HCT116 (cell line): ENCODE measurements around the gene ITGAL. TPM values are rescaled to one million over a fixed set of nuclear protein-coding genes. Genes with fewer than 3 reads are reported as not detected.

ENCODE experiments used
- ATAC-seq: fragments of 200-7000 bp; cut with Tn5 transposase; 2 replicates; pipeline ENCODE4 v1.9.1; 2020; ENCODE audit warnings: mild to moderate bottlenecking, moderate library complexity
- BruUV-seq: library from RNA; stranded (reverse); fragments of 400-500 nt; replicated peaks from 2 replicates; lab custom pipeline; 2021; lab: Mats Ljungman, UMichigan
- CTCF ChIA-PET: fragments of 300-600 bp; sonication (Branson Sonifier 250); formaldehyde crosslinking; loops from one replicate; lab custom pipeline; 2021; ENCODE audit warnings: antibody characterized with exemption; lab: Charles Lee
- POLR2A ChIA-PET: fragments of 300-600, 350-600 bp; sonication (Branson Sonifier 250); formaldehyde crosslinking; loops from one replicate; lab custom pipeline; 2021; ENCODE audit warnings: antibody characterized with exemption; lab: Charles Lee
- RAD21 ChIA-PET, 2 experiments: fragments of 300-600 bp; sonication (Branson Sonifier 250); formaldehyde crosslinking; loops; one replicate each; lab custom pipeline; 2023; ENCODE audit warnings: low total read pairs in 2 of 2; ENCODE audit not compliant: uncharacterized antibody in 2 of 2, unreplicated experiment in 2 of 2, low non-redundant PET in 1 of 2; lab: Charles Lee
- DNase-seq: peaks from one replicate; pipeline ENCODE4 v3.0.0-alpha.2; 2010; ENCODE audit warnings: low read depth, low spot score
- H2AFZ ChIP-seq: fragments of 200-600 bp; shearing (Covaris generic), sonication (generic); 2 replicates; pipeline ENCODE4 v1.6.1; 2017; ENCODE audit warnings: low read depth, mixed run types, mixed read lengths, antibody characterized with exemption, low read length; ENCODE audit not compliant: poor library complexity, severe bottlenecking
- H3K27ac ChIP-seq: 2 replicates; pipeline ENCODE4 v1.5.1; 2012; ENCODE audit warnings: low read depth, low read length
- H3K27me3 ChIP-seq: fragments of 200-600 bp; sonication (generic); 2 replicates; pipeline ENCODE4 v1.6.1; 2016; ENCODE audit warnings: mixed run types, low read length, mixed read lengths; ENCODE audit not compliant: insufficient read depth
- H3K36me3 ChIP-seq, 2 experiments: fragments of 200-500 bp in 1 of 2; fragments of 200-600 bp in 1 of 2; sonication (Bioruptor generic) in 1 of 2; sonication (generic) in 1 of 2; 2 replicates each; pipeline versions ENCODE4 v1.5.1 to v1.6.1; 2014 to 2016; ENCODE audit warnings: low read length in 2 of 2, inconsistent platforms in 1 of 2, mixed read lengths in 1 of 2, mixed run types in 1 of 2; ENCODE audit not compliant: insufficient read depth in 2 of 2, control insufficient read depth in 1 of 2
- H3K4me1 ChIP-seq, 2 experiments: fragments of 200-600 bp in 1 of 2; sonication (generic) in 1 of 2; 2 replicates each; pipeline versions ENCODE4 v1.5.1 to v1.6.1; 2012 to 2017; ENCODE audit warnings: low read length in 2 of 2, inconsistent platforms in 1 of 2, mild to moderate bottlenecking in 1 of 2, mixed read lengths in 1 of 2, mixed run types in 1 of 2, moderate library complexity in 1 of 2; ENCODE audit not compliant: insufficient read depth in 2 of 2, control insufficient read depth in 1 of 2
- H3K4me2 ChIP-seq: fragments of 200-600 bp; sonication (generic); 2 replicates; pipeline ENCODE4 v1.6.1; 2017; ENCODE audit warnings: mixed run types, low read length, mixed read lengths
- H3K4me3 ChIP-seq, 2 experiments: fragments of 200-600 bp in 1 of 2; sonication (generic) in 1 of 2; replicated peaks in 1 of 2; 2 replicates each; pipeline ENCODE4 v1.5.1; 2011 to 2016; ENCODE audit warnings: low read length in 2 of 2, control low read depth in 1 of 2, low read depth in 1 of 2, mild to moderate bottlenecking in 1 of 2, mixed read lengths in 1 of 2, mixed run types in 1 of 2
- H3K79me2 ChIP-seq: fragments of 200-600 bp; sonication (generic); 2 replicates; pipeline ENCODE4 v1.6.1; 2017; ENCODE audit warnings: mild to moderate bottlenecking, mixed run types, low read length, moderate library complexity, mixed read lengths; ENCODE audit not compliant: insufficient read depth
- H3K9ac ChIP-seq: fragments of 200-600 bp; sonication (generic); 2 replicates; pipeline ENCODE4 v1.6.1; 2016; ENCODE audit warnings: low read length, mixed read lengths
- H3K9me2 ChIP-seq: fragments of 200-600 bp; sonication (generic), shearing (Covaris generic); 2 replicates; pipeline ENCODE4 v1.6.1; 2017; ENCODE audit warnings: mixed run types, mild to moderate bottlenecking, moderate library complexity; ENCODE audit not compliant: insufficient read depth
- H3K9me3 ChIP-seq, 2 experiments: fragments of 200-500 bp in 1 of 2; fragments of 200-600 bp in 1 of 2; sonication (Bioruptor generic) in 1 of 2; sonication (generic) in 1 of 2; 2 replicates each; pipeline ENCODE4 v1.6.1; 2014 to 2017; ENCODE audit warnings: low read length in 2 of 2, mixed read lengths in 2 of 2, inconsistent platforms in 1 of 2, low read depth in 1 of 2, mild to moderate bottlenecking in 1 of 2, mixed run types in 1 of 2, moderate library complexity in 1 of 2; ENCODE audit not compliant: control insufficient read depth in 1 of 2, insufficient read depth in 1 of 2
- H4K20me1 ChIP-seq: fragments of 200-600 bp; sonication (generic), shearing (Covaris generic); 2 replicates; pipeline ENCODE4 v1.6.1; 2017; ENCODE audit warnings: mixed run types, mild to moderate bottlenecking, moderate library complexity; ENCODE audit not compliant: insufficient read depth
- CBX3 ChIP-seq: IDR thresholded peaks from 2 replicates; pipeline ENCODE4 v1.6.1; 2012; ENCODE audit warnings: low read depth
- CEBPB ChIP-seq: IDR thresholded peaks from 2 replicates; pipeline ENCODE4 v1.6.1; 2012; ENCODE audit warnings: low read depth
- CTCF ChIP-seq, 3 experiments: fragments of 200-600 bp in 1 of 3; sonication (generic) in 1 of 3; IDR thresholded peaks in 2 of 3; conservative IDR thresholded peaks in 1 of 3; 2 replicates each; pipeline ENCODE4 v1.5.1; 2012 to 2017; ENCODE audit warnings: low read depth in 2 of 3, low read length in 2 of 3, antibody characterized with exemption in 1 of 3, borderline replicate concordance in 1 of 3, control low read depth in 1 of 3, mild to moderate bottlenecking in 1 of 3, mixed read lengths in 1 of 3, mixed run types in 1 of 3, moderate library complexity in 1 of 3; ENCODE audit not compliant: insufficient read depth in 1 of 3
- EGR1 ChIP-seq: IDR thresholded peaks from 2 replicates; pipeline ENCODE4 v1.6.1; 2012; ENCODE audit warnings: low read depth
- EZH2phosphoT487 ChIP-seq: fragments of 200-600 bp; IDR thresholded peaks from 2 replicates; pipeline ENCODE4 v1.6.1; 2018; ENCODE audit warnings: antibody characterized with exemption, borderline replicate concordance
- FOSL1 ChIP-seq: IDR thresholded peaks from 2 replicates; pipeline ENCODE4 v1.6.1; 2012; ENCODE audit warnings: low read depth
- JUND ChIP-seq: IDR thresholded peaks from 2 replicates; pipeline ENCODE4 v1.6.1; 2012
- MAX ChIP-seq: IDR thresholded peaks from 2 replicates; pipeline ENCODE4 v1.6.1; 2012
- POLR2A ChIP-seq: IDR thresholded peaks from 2 replicates; pipeline ENCODE4 v1.7.0; 2011; ENCODE audit warnings: borderline replicate concordance; ENCODE audit not compliant: insufficient read depth, insufficient read length; ENCODE audit errors: extremely low read depth
- RAD21 ChIP-seq: IDR thresholded peaks from 2 replicates; pipeline ENCODE4 v1.6.1; 2012; ENCODE audit warnings: low read depth, mild to moderate bottlenecking
- REST ChIP-seq: IDR thresholded peaks from 2 replicates; pipeline ENCODE4 v1.6.1; 2012; ENCODE audit warnings: low read depth
- SP1 ChIP-seq: IDR thresholded peaks from 2 replicates; pipeline ENCODE4 v1.6.1; 2012; ENCODE audit warnings: low read depth
- SRF ChIP-seq: IDR thresholded peaks from 2 replicates; pipeline ENCODE4 v1.6.1; 2012; ENCODE audit warnings: low read depth
- ZBTB33 ChIP-seq: IDR thresholded peaks from 2 replicates; pipeline ENCODE4 v1.6.1; 2011; ENCODE audit warnings: mild to moderate bottlenecking, low read length, moderate library complexity; ENCODE audit not compliant: insufficient replicate concordance; ENCODE audit errors: extremely low read depth
- ZFX ChIP-seq: fragments of 450-650 bp; IDR thresholded peaks from 2 replicates; pipeline ENCODE4 v1.6.1; 2017
- intact Hi-C: fragments of 100-400 bp; cut with micrococcal nuclease; formaldehyde crosslinking; loops from 2 replicates; pipeline ENCODE4 v1.10.0; 2022
- total RNA-seq: library from RNA; stranded (reverse); gene quantifications from one replicate; pipeline ENCODE4 v1.2.1, GENCODE V29; 2021; ENCODE audit not compliant: unreplicated experiment

Gene ITGAL
- total RNA-seq, 1 experiment from 2014 or later, result 1.4 TPM

GRCh38 chr16:30470632-30470995 lies 1.9 kb upstream of the ITGAL start:
- H3K9ac ChIP-seq, result no peak overlapping the region
- no TSS peak for BruUV-seq
- RAD21 ChIA-PET, result no interaction called here
- no peaks in the 10 kb centered on the region for H3K9me2 ChIP-seq
- no peak overlapping the region for H3K27ac ChIP-seq
- CTCF ChIA-PET, result no interaction called here
- no peak for TF ChIP-seq MAX
- TF ChIP-seq RAD21, result no peak
- TF ChIP-seq JUND, result no peak
- TF ChIP-seq EGR1, result no peak
- no peak for TF ChIP-seq CBX3
- no peak for TF ChIP-seq SRF
- no peak for TF ChIP-seq FOSL1
- no peak for TF ChIP-seq POLR2A
- TF ChIP-seq EZH2phosphoT487, result no peak
- TF ChIP-seq ZBTB33, result no peak
- no peak for TF ChIP-seq ZFX
- TF ChIP-seq CTCF (IDR thresholded peaks at IDR 0.05 in 2 of 3, conservative IDR thresholded peaks at IDR 0.05 in 1 of 3; ENCODE audit: borderline replicate concordance in 1 of 3, insufficient read depth in 1 of 3, low read depth in 2 of 3, low read length in 2 of 3), result no peak
- TF ChIP-seq REST, result no peak
- TF ChIP-seq SP1, result no peak
- TF ChIP-seq CEBPB, result no peak
- H3K4me2 ChIP-seq, result no peak overlapping the region
- no peaks in the 10 kb centered on the region for H3K9me3 ChIP-seq
- 0 out of 2 replicates have a peak, but pooled peaks cover 5% of the 10 kb centered on the region for H3K27me3 ChIP-seq
- ATAC-seq, result no peak
- no peak for DNase-seq
- no peak overlapping the region for H3K4me3 ChIP-seq
- intact Hi-C loops, result no loop called here
- no peaks in the 10 kb centered on the region for H4K20me1 ChIP-seq
- POLR2A ChIA-PET, result no interaction called here
- no peaks in the 10 kb centered on the region for H3K79me2 ChIP-seq
- no peaks in the 10 kb centered on the region for H3K36me3 ChIP-seq
- H2AFZ ChIP-seq, result no peak overlapping the region
- H3K4me1 ChIP-seq, result no peaks in the 10 kb centered on the region
